ENCODE measurements around the gene SKA2. TPM values are rescaled to one million over a fixed set of nuclear protein-coding genes. Genes with fewer than 3 reads are reported as not detected.
A peak's percentile ranks its signal among the peaks of the same experiment; 100 is the strongest.

Gene SKA2
- total and polyA plus RNA-seq, 9 of the 15 experiments (the other 6 are each of a cell fraction or from before 2014, with no cell fraction given): 58.1 to 183 (median 133) TPM

GRCh38 chr17:59154721-59155438 is at the start of gene SKA2 (continued):
- TF ChIP-seq AFF1 (IDR thresholded peaks at IDR 0.05; ENCODE audit: low read depth in 1 of 2, partially characterized antibody in 2 of 2) (peak in 1 of 2 experiments; percentile 62), PYGO2 (tag; IDR thresholded peaks at IDR 0.05) (peak; percentile 69; the same call in 1 of the 2 replicates), KDM2B (CRISPR knock-in tag; IDR thresholded peaks at IDR 0.05) (peak; percentile 23; the same call in 1 of the 2 replicates), GABPB1 (CRISPR knock-in tag; IDR thresholded peaks at IDR 0.05) (peak; percentile 45; the same call in 1 of the 2 replicates), GTF3C2 (IDR thresholded peaks at IDR 0.05; ENCODE audit: borderline replicate concordance, extremely low read depth, insufficient read length) (no peak), TEAD2 (tag; IDR thresholded peaks at IDR 0.05) (peak; percentile 99), NR2C2 (CRISPR knock-in tag; IDR thresholded peaks at IDR 0.05) (no peak), NR2C2 (tag; IDR thresholded peaks at IDR 0.05) (peak; percentile 69), ZNF318 (IDR thresholded peaks at IDR 0.05; ENCODE audit: borderline replicate concordance in 1 of 2, low read depth in 1 of 2) (0 out of 4 replicates have a peak, but pooled peaks of 1 of the 2 experiments have one; percentile 49)

All from K562 (cell line).